Parathyroid adenoma (tissue), 2 donors: ENCODE measurements around the gene SCML1.

Experiments used
- H2AFZ ChIP-seq: fragments of 300-600 bp; sonication (generic); one replicate; pipeline ENCODE4 v1.7.0; 2017; ENCODE audit warnings: antibody characterized with exemption, mild to moderate bottlenecking
- H3K27ac ChIP-seq: fragments of 300-600 bp; sonication (generic); one replicate; pipeline ENCODE4 v1.7.0; 2017
- H3K27me3 ChIP-seq: fragments of 300-600 bp; sonication (generic); one replicate; pipeline ENCODE4 v1.7.0; 2017; ENCODE audit warnings: low read length; ENCODE audit not compliant: control insufficient read depth, insufficient read depth
- H3K36me3 ChIP-seq: fragments of 300-600 bp; sonication (generic); one replicate; pipeline ENCODE4 v1.7.0; 2017; ENCODE audit warnings: low read length; ENCODE audit not compliant: control insufficient read depth, insufficient read depth
- H3K4me1 ChIP-seq: fragments of 300-600 bp; sonication (generic); one replicate; pipeline ENCODE4 v1.7.0; 2017; ENCODE audit warnings: control low read depth
- H3K4me2 ChIP-seq: fragments of 300-600 bp; sonication (generic); one replicate; pipeline ENCODE4 v1.7.0; 2017; ENCODE audit warnings: low read length
- H3K4me3 ChIP-seq: fragments of 300-600 bp; sonication (generic); one replicate; pipeline ENCODE4 v1.7.0; 2017; ENCODE audit warnings: low read depth, low read length
- H3K79me2 ChIP-seq: fragments of 300-600 bp; sonication (generic); one replicate; pipeline ENCODE4 v1.7.0; 2017; ENCODE audit warnings: control low read depth
- H3K9ac ChIP-seq: fragments of 300-600 bp; sonication (generic); one replicate; pipeline ENCODE4 v1.7.0; 2017; ENCODE audit warnings: mild to moderate bottlenecking
- H3K9me3 ChIP-seq: fragments of 300-600 bp; sonication (generic); one replicate; pipeline ENCODE4 v1.7.0; 2017; ENCODE audit warnings: low read length; ENCODE audit not compliant: control insufficient read depth
- TF ChIP-seq, protein P1 (sequence below): fragments of 300-600 bp; sonication (generic); IDR thresholded peaks from one replicate; pipeline ENCODE4 v1.7.0; 2017; ENCODE audit warnings: antibody characterized with exemption, mild to moderate bottlenecking
- donor health status: primary hyperparathyroidism.

SCML1 gene

DNA sequence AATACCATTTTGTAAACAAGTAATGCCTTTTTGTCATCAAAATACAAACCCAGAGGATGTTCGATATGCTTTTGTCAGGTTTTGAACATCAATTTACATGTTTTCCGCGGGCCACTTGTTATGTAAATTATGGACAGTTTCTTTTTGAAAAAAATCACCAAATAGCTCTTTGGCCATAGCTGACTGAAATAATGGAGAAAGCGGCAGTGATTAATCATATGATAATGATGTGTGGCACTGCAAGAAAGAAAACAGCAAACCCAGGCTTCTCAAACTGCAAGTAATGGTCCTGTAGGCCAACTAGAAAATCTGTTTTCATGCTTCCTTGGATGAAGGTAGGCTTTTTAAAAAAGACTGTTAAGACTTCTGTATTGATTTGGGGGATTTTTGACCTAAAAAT is 15.6 kb upstream of the SCML1 start:
- H3K4me2 ChIP-seq: no peak overlapping the region
- TF ChIP-seq, protein P1, sequence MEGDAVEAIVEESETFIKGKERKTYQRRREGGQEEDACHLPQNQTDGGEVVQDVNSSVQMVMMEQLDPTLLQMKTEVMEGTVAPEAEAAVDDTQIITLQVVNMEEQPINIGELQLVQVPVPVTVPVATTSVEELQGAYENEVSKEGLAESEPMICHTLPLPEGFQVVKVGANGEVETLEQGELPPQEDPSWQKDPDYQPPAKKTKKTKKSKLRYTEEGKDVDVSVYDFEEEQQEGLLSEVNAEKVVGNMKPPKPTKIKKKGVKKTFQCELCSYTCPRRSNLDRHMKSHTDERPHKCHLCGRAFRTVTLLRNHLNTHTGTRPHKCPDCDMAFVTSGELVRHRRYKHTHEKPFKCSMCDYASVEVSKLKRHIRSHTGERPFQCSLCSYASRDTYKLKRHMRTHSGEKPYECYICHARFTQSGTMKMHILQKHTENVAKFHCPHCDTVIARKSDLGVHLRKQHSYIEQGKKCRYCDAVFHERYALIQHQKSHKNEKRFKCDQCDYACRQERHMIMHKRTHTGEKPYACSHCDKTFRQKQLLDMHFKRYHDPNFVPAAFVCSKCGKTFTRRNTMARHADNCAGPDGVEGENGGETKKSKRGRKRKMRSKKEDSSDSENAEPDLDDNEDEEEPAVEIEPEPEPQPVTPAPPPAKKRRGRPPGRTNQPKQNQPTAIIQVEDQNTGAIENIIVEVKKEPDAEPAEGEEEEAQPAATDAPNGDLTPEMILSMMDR: no peak
- H3K27ac ChIP-seq: no peak overlapping the region
- H3K79me2 ChIP-seq: no peaks in the 10 kb centered on the region
- H2AFZ ChIP-seq: no peak overlapping the region
- no peaks in the 10 kb centered on the region for H3K27me3 ChIP-seq
- H3K4me3 ChIP-seq: no peak overlapping the region
- no peak overlapping the region for H3K9ac ChIP-seq
- no peaks in the 10 kb centered on the region for H3K9me3 ChIP-seq
- H3K4me1 ChIP-seq: no peaks in the 10 kb centered on the region
- no peaks in the 10 kb centered on the region for H3K36me3 ChIP-seq

DNA sequence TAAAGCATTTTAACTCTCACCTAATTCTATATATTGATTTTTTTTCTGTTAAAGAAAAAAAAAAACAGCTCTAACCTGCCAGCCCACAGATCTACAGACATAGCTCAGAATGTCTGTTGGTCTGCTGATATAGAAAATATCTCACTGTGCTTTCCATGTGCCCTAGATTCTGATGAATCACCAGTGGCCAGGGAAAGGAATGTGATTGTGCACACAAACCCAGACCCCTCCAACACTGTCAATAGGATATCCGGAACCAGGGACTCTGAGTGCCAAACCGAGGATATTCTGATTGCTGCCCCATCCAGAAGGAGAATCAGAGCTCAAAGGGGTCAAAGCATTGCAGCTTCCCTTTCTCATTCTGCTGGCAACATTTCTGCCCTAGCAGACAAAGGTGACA is 12.1 kb upstream of the SCML1 start:
- no peak overlapping the region for H3K4me2 ChIP-seq
- no peak overlapping the region for H3K27ac ChIP-seq
- no peak overlapping the region for H2AFZ ChIP-seq
- H3K27me3 ChIP-seq: no peaks in the 10 kb centered on the region
- no peak overlapping the region for H3K9ac ChIP-seq
- no peaks in the 10 kb centered on the region for H3K79me2 ChIP-seq
- no peaks in the 10 kb centered on the region for H3K4me1 ChIP-seq
- TF ChIP-seq, protein P1: no peak
- H3K4me3 ChIP-seq: no peak overlapping the region
- no peaks in the 10 kb centered on the region for H3K36me3 ChIP-seq
- H3K9me3 ChIP-seq: no peaks in the 10 kb centered on the region

DNA sequence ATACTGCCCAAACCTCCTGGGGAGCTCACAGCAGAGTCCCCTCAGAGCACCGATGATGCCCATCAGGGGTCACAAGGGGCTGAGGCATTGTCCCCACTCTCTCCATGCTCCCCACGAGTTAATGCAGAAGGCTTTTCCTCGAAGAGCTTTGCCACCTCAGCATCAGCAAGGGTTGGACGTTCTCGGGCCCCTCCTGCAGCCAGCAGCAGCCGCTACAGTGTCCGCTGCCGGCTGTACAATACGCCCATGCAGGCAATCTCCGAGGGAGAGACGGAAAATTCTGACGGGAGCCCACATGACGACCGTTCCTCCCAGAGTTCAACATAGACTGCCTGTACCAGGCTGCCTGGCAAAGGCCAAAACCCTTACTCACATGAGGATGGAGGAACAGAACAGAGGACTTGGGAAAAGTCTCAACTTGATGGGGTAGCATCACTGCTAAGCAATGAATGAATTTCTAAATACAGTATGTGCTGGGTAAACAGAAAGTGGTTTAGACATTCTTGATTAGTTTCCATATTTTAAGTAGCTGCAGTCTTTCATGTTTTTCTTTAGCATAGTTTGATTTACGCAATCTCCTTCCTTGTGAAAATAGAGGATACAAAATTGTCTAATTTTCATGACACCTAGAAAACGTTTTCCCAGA is 5.0 kb upstream of the SCML1 start:
- H3K27ac ChIP-seq: no peak overlapping the region
- H3K4me1 ChIP-seq: no peaks in the 10 kb centered on the region
- TF ChIP-seq, protein P1: no peak
- no peaks in the 10 kb centered on the region for H3K9me3 ChIP-seq
- H3K36me3 ChIP-seq: no peaks in the 10 kb centered on the region
- H3K79me2 ChIP-seq: no peaks in the 10 kb centered on the region
- no peak overlapping the region for H3K4me2 ChIP-seq
- no peaks in the 10 kb centered on the region for H3K27me3 ChIP-seq
- H3K4me3 ChIP-seq: no peak overlapping the region
- no peak overlapping the region for H2AFZ ChIP-seq
- H3K9ac ChIP-seq: no peak overlapping the region

DNA sequence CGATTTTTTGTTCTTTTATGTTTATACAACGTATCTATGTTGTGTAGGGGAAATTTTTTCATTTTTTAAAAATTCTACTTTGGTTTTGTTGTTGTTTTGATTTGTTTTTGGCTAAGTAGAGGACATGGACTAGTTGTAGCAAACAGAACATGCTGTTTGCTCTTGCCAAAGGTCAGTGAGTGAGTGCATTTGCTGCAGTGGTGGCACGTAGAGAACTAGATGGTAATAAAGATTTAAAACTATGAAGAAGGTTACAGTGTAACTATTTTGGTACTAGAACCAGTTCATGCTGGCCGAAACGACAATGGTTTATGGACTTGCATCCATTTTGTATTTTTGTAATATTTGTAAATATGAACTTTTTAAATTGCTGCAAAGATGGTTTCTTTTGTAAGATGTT is 1.9 kb upstream of the SCML1 start:
- no peaks in the 10 kb centered on the region for H3K27me3 ChIP-seq

More for the DNA sequence above, 1.9 kb upstream of the SCML1 start:
- no peaks in the 10 kb centered on the region for H3K4me1 ChIP-seq
- no peaks in the 10 kb centered on the region for H3K36me3 ChIP-seq
- H3K27ac ChIP-seq: peak overlapping the region; percentile 75
- H3K4me2 ChIP-seq: no peak overlapping the region
- H3K9ac ChIP-seq: no peak overlapping the region
- TF ChIP-seq, protein P1: no peak
- peak overlapping the region; percentile 74 for H2AFZ ChIP-seq
- no peaks in the 10 kb centered on the region for H3K9me3 ChIP-seq
- no peak overlapping the region for H3K4me3 ChIP-seq
- peaks cover 1% of the 10 kb centered on the region for H3K79me2 ChIP-seq
